ENCODE results near the gene DNAH1.

The DNAH1 gene

GRCh38 chr3:52306978-52307377 lies 9.1 kb upstream of the DNAH1 start:
- TF ChIP-seq, protein P1, sequence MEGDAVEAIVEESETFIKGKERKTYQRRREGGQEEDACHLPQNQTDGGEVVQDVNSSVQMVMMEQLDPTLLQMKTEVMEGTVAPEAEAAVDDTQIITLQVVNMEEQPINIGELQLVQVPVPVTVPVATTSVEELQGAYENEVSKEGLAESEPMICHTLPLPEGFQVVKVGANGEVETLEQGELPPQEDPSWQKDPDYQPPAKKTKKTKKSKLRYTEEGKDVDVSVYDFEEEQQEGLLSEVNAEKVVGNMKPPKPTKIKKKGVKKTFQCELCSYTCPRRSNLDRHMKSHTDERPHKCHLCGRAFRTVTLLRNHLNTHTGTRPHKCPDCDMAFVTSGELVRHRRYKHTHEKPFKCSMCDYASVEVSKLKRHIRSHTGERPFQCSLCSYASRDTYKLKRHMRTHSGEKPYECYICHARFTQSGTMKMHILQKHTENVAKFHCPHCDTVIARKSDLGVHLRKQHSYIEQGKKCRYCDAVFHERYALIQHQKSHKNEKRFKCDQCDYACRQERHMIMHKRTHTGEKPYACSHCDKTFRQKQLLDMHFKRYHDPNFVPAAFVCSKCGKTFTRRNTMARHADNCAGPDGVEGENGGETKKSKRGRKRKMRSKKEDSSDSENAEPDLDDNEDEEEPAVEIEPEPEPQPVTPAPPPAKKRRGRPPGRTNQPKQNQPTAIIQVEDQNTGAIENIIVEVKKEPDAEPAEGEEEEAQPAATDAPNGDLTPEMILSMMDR (IDR thresholded peaks at IDR 0.05; ENCODE audit: low read depth, low read length), result no peak
- no peak for DNase-seq (ENCODE audit: extremely low read depth, low read depth)

DNA sequence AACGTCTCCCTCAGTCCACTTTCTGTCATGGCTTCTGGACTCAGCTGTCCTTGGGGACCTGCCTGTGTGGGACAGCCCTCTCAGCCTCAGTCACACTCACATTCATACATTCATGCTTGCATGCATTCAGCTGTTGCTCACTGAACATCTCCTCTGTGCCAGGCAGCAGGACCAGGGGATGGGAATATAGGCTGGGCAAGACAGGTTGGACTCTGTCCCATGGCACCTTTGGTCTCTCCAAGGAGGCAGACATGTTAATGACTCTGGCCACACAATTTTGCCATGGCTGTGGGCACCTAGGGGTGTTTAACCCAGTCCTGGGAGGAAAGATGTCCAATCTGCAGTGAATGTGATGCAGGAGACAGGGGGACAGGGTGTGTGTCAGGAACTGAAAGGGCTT lies 7.8 kb upstream of the DNAH1 start:
- DNase-seq (ENCODE audit: extremely low read depth, low read depth), result no peak
- TF ChIP-seq, protein P1 (IDR thresholded peaks at IDR 0.05; ENCODE audit: low read depth, low read length), result no peak

- TF ChIP-seq, protein P1 (IDR thresholded peaks at IDR 0.05; ENCODE audit: low read depth, low read length), result no peak
- DNase-seq (ENCODE audit: extremely low read depth, low read depth), result no peak
Measured at GRCh38 chr3:52310861-52311575, 5.1 kb upstream of the DNAH1 start.

GRCh38 chr3:52311576-52312119 lies 4.5 kb upstream of the DNAH1 start:
- TF ChIP-seq, protein P1 (IDR thresholded peaks at IDR 0.05; ENCODE audit: low read depth, low read length), result no peak
- DNase-seq (ENCODE audit: extremely low read depth, low read depth), result no peak

GRCh38 chr3:52313188-52313773 lies 2.8 kb upstream of the DNAH1 start:
- TF ChIP-seq, protein P1 (IDR thresholded peaks at IDR 0.05; ENCODE audit: low read depth, low read length), result no peak
- no peak for DNase-seq (ENCODE audit: extremely low read depth, low read depth)

GRCh38 chr3:52313774-52314188 lies 2.3 kb upstream of the DNAH1 start:
- TF ChIP-seq, protein P1 (IDR thresholded peaks at IDR 0.05; ENCODE audit: low read depth, low read length), result no peak
- no peak for DNase-seq (ENCODE audit: extremely low read depth, low read depth)

DNA sequence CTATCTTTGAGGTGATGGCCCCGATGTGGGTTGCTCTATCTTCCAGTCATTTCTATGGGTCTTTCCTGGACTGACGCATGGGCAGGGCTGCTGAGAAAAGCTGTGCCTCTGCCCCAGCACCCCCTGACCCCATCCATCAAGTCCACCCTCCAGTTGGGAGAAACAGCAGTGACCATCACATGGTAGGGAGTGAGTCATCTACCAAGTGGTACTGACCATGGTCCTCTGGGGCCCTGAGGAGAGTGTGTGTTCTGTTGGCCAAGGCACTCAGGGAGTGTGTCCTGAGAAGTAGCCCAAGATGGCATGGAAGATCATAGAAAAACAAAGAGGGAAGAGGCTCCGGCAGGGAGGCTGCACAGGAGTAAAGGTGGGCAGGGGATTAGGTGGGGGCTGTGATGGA lies 1.6 kb upstream of the DNAH1 start:
- DNase-seq (ENCODE audit: extremely low read depth, low read depth), result no peak
- TF ChIP-seq, protein P1 (IDR thresholded peaks at IDR 0.05; ENCODE audit: low read depth, low read length), result no peak

All from AG09319 (cell line).